HG03095 (cell line): ENCODE measurements around the gene TRIM4.

Experiments used
- ATAC-seq: cut with Tn5 transposase; IDR thresholded peaks from one replicate; pipeline ENCODE4 v1.9.1; 2021; ENCODE audit warnings: moderate library complexity; ENCODE audit not compliant: unreplicated experiment

Gene TRIM4

GRCh38 chr7:99844328-99844727 is 75.0 kb downstream of the TRIM4 start:
- ATAC-seq: no peak

GRCh38 chr7:99843808-99844207 is 75.5 kb downstream of the TRIM4 start:
- no peak for ATAC-seq

GRCh38 chr7:99842926-99843325 is 76.4 kb downstream of the TRIM4 start:
- ATAC-seq: no peak
